ENCODE measurements around the gene NPAS4.
"Not testable (repeated sequence)": the region's sequence is repeated elsewhere in the genome, so short reads cannot be mapped to it uniquely, and the experiment has no call there.

NPAS4 gene

GRCh38 chr11:66420671-66421476 lies at the start of gene NPAS4:
Gene NPAS4 (plus strand): TSS chr11:66421035. CDS start chr11:66421180, 145 bp downstream.
- no peak for DNase-seq

- DNase-seq, result peak; percentile 79 to 86
Measured at GRCh38 chr11:66371627-66372415, 49.0 kb upstream of the NPAS4 start, which contains the start of gene SLC29A2. Gene SLC29A2 (minus strand): TSS chr11:66371760. CDS start chr11:66371591, 169 bp downstream.

- no peak for DNase-seq
Measured at GRCh38 chr11:66373265-66373664, 47.6 kb upstream of the NPAS4 start.

- not testable (repeated sequence) for DNase-seq
Measured at GRCh38 chr11:66373690-66374287, 47.0 kb upstream of the NPAS4 start.

- DNase-seq, result not testable (repeated sequence)
Measured at GRCh38 chr11:66380264-66380663, 40.6 kb upstream of the NPAS4 start.

- not testable (repeated sequence) for DNase-seq
Measured at GRCh38 chr11:66384316-66384715, 36.5 kb upstream of the NPAS4 start.

- peak; percentile 80 to 81 for DNase-seq
Measured at GRCh38 chr11:66386171-66387069, 34.4 kb upstream of the NPAS4 start.

GRCh38 chr11:66388780-66389386 lies 32.0 kb upstream of the NPAS4 start:
- peak; percentile 72 to 78 for DNase-seq

GRCh38 chr11:66391322-66391721 lies 29.5 kb upstream of the NPAS4 start:
- DNase-seq, result no peak

GRCh38 chr11:66393954-66394353 lies 26.9 kb upstream of the NPAS4 start:
- no peak for DNase-seq

GRCh38 chr11:66407651-66408050 lies 13.2 kb upstream of the NPAS4 start:
- no peak for DNase-seq

GRCh38 chr11:66408488-66409214 lies 12.2 kb upstream of the NPAS4 start:
- peak; percentile 86 to 90 for DNase-seq

GRCh38 chr11:66409226-66409625 lies 11.6 kb upstream of the NPAS4 start:
- no peak for DNase-seq

GRCh38 chr11:66410191-66410590 lies 10.6 kb upstream of the NPAS4 start:
- no peak for DNase-seq

- DNase-seq, result no peak
Measured at GRCh38 chr11:66411323-66411722, 9.5 kb upstream of the NPAS4 start.

- no peak for DNase-seq
Measured at GRCh38 chr11:66412110-66412509, 8.7 kb upstream of the NPAS4 start.

- no peak for DNase-seq
Measured at GRCh38 chr11:66413167-66413566, 7.7 kb upstream of the NPAS4 start.

- DNase-seq, result no peak
Measured at GRCh38 chr11:66414120-66414934, 6.5 kb upstream of the NPAS4 start.

GRCh38 chr11:66415423-66415822 lies 5.4 kb upstream of the NPAS4 start:
- no peak for DNase-seq

GRCh38 chr11:66417000-66417399 lies 3.8 kb upstream of the NPAS4 start:
- DNase-seq, result no peak

All from CD4-positive, alpha-beta T cell treated with Interleukin-1 beta for 1 hour (primary cell).